Stomach (tissue), 9 donors: ENCODE measurements around the gene TSPAN12. TPM values are rescaled to one million over a fixed set of nuclear protein-coding genes. Genes with fewer than 3 reads are reported as not detected.

Experiments used
- DNase-seq, 2 donors: peaks; one replicate each; pipeline versions ENCODE4 v3.0.0 to v3.0.0-alpha.2; 2013 to 2019
- H3K27ac ChIP-seq, 5 donors: fragments of 200-600 bp in 4 of 5; sonication (generic) in 4 of 5; one replicate each; pipeline ENCODE4 v1.5.1; 2013 to 2019; ENCODE audit warnings: mild to moderate bottlenecking in 1 of 5, moderate library complexity in 1 of 5
- H3K27me3 ChIP-seq, 3 donors: fragments of 200-600 bp; sonication (generic); one replicate each; pipeline ENCODE4 v1.5.1; 2017 to 2019; ENCODE audit warnings: mixed run types in 1 of 3
- H3K36me3 ChIP-seq, 4 donors: fragments of 200-600 bp; sonication (generic); 1 replicate in 3 of 4; 2 replicates in 1 of 4; pipeline ENCODE4 v1.5.1; 2016 to 2019
- H3K4me1 ChIP-seq, 4 donors: fragments of 200-600 bp; sonication (generic); one replicate each; pipeline ENCODE4 v1.5.1; 2016 to 2019
- H3K4me3 ChIP-seq, 4 donors: fragments of 200-600 bp; sonication (generic) in 3 of 4; one replicate each; pipeline ENCODE4 v1.5.1; 2016 to 2019; ENCODE audit warnings: mild to moderate bottlenecking in 1 of 4
- H3K9me3 ChIP-seq, 4 donors: fragments of 200-600 bp; sonication (generic); one replicate each; pipeline ENCODE4 v1.5.1; 2016 to 2019
- CTCF ChIP-seq, 7 experiments: fragments of 450-650 bp in 4 of 7; fragments of 200-600 bp in 3 of 7; sonication (generic) in 3 of 7; IDR thresholded peaks; one replicate each; pipeline ENCODE4 v1.5.1; 2016 to 2019; ENCODE audit warnings: antibody characterized with exemption in 7 of 7, control low read depth in 2 of 7, mild to moderate bottlenecking in 1 of 7
- EP300 ChIP-seq: sonication (generic); formaldehyde crosslinking; IDR thresholded peaks from one replicate; pipeline ENCODE4 v1.6.1; 2017; ENCODE audit warnings: antibody characterized with exemption
- POLR2A ChIP-seq, 4 donors: fragments of 450-650 bp; IDR thresholded peaks; one replicate each; pipeline ENCODE4 v1.6.1; 2016; ENCODE audit warnings: antibody characterized with exemption in 4 of 4, control low read depth in 2 of 4, mild to moderate bottlenecking in 1 of 4, moderate library complexity in 1 of 4
- POLR2AphosphoS5 ChIP-seq, 3 donors: sonication (generic); formaldehyde crosslinking; IDR thresholded peaks; one replicate each; pipeline ENCODE4 v1.6.1; 2016; ENCODE audit warnings: antibody characterized with exemption in 3 of 3
- WGBS, 5 donors: extraction: QIAGEN DNeasy Blood & Tissue Kit in 3 of 5; methylation state at CpG; one replicate each; pipeline versions ENCODE4 v1.1.5 to v1.1.7; 2013 to 2018; 5-methylcytosine and 5-hydroxymethylcytosine counted together
- intact Hi-C: fragments of 100-400 bp; cut with DNase I; formaldehyde crosslinking; loops from one replicate; pipeline ENCODE4 v1.15.1; 2023; ENCODE audit warnings: low total_unique reads
- polyA plus RNA-seq, 3 donors: library from polyadenylated mRNA; stranded (reverse); fragments of 200-250 nt; gene quantifications; one replicate each; pipeline ENCODE4 v1.2.3, GENCODE V29; 2013
- total RNA-seq, 5 donors: library from RNA; depleted of rRNA; stranded (reverse); fragments of >200 nt; gene quantifications; one replicate each; pipeline versions ENCODE4 v1.1.0 to v1.2.3, GENCODE V29; 2014 to 2016
- donor health status: healthy with polysubstance abuse.
- donor health status: Bipolar disorder and iron deficiency.
- donor health status: healthy.

Gene TSPAN12
- total and polyA plus RNA-seq, 8 donors: 9.8 to 26.6 (median 18.0) TPM; not detected in 1

GRCh38 chr7:120836556-120837115 is 21.3 kb downstream of the TSPAN12 start:
- Histone ChIP-seq H3K4me1 (peaks cover 0 to 4% (median 0%) of the 10 kb centered on the region in 4 donors), H3K27ac (no peak overlapping the region), H3K27me3 (no peaks in the 10 kb centered on the region), H3K4me3 (no peak overlapping the region), H3K9me3 (no peaks in the 10 kb centered on the region), H3K36me3 (peaks cover 0 to 16% (median 9%) of the 10 kb centered on the region in 4 donors)
- intact Hi-C loops: no loop called here
- TF ChIP-seq POLR2AphosphoS5 (IDR thresholded peaks at IDR 0.05): no peak
- TF ChIP-seq EP300: no peak
- TF ChIP-seq CTCF (IDR thresholded peaks at IDR 0.05): no peak
- no peak for TF ChIP-seq POLR2A (IDR thresholded peaks at IDR 0.05)
- WGBS, 5 donors: 89 to 97% (median 95%) methylated on average over 1 of the region's 1 CpG
- no peak for DNase-seq

GRCh38 chr7:120834726-120835125 is 23.2 kb downstream of the TSPAN12 start:
- Histone ChIP-seq H3K27me3 (no peaks in the 10 kb centered on the region), H3K4me1 (peaks cover 0 to 4% (median 0%) of the 10 kb centered on the region in 4 donors), H3K27ac (no peak overlapping the region), H3K36me3 (peaks cover 0 to 16% (median 9%) of the 10 kb centered on the region in 4 donors), H3K4me3 (no peak overlapping the region), H3K9me3 (peaks cover 0 to 4% (median 0%) of the 10 kb centered on the region in 4 donors)
- intact Hi-C loops: no loop called here
- TF ChIP-seq CTCF (IDR thresholded peaks at IDR 0.05) (no peak), POLR2AphosphoS5 (IDR thresholded peaks at IDR 0.05) (no peak), POLR2A (IDR thresholded peaks at IDR 0.05) (no peak), EP300 (no peak)
- WGBS, 5 donors: 72 to 90% (median 83%) methylated on average over 2 of the region's 2 CpGs
- DNase-seq: no peak

DNA sequence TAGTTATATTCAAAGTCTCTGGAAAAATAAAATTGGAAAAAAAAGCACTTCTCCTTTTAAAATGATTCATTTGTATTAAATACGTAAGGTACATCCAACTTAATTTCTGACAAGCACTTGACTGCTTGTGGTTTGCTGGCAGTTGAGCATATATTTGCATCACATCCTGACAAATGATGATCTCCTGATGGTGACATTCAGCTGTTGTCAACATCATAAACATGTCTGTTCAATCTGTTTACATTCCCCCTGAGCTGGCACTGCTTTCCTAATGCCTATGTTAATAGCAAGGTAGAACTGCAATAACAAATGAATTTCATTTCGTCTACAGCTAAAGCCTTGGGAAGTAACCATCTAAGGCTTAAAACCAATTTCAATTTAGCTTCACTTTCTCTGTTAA is 24.4 kb downstream of the TSPAN12 start:
- Histone ChIP-seq H3K27ac (no peak overlapping the region), H3K4me3 (no peak overlapping the region), H3K36me3 (peaks cover 0 to 16% (median 9%) of the 10 kb centered on the region in 4 donors), H3K4me1 (peaks cover 0 to 8% (median 0%) of the 10 kb centered on the region in 4 donors), H3K9me3 (peaks cover 0 to 4% (median 0%) of the 10 kb centered on the region in 4 donors), H3K27me3 (no peaks in the 10 kb centered on the region)
- DNase-seq: peak in 1 of 2 donors; percentile 29
- WGBS, 5 donors: 62 to 79% (median 68%) methylated on average over 2 of the region's 2 CpGs
- TF ChIP-seq POLR2AphosphoS5 (IDR thresholded peaks at IDR 0.05) (no peak), POLR2A (IDR thresholded peaks at IDR 0.05) (no peak), EP300 (no peak), CTCF (IDR thresholded peaks at IDR 0.05) (no peak)
- intact Hi-C loops: no loop called here

GRCh38 chr7:120832803-120833202 is 25.1 kb downstream of the TSPAN12 start:
- intact Hi-C loops: no loop called here
- Histone ChIP-seq H3K27ac (no peak overlapping the region), H3K27me3 (no peaks in the 10 kb centered on the region), H3K36me3 (peaks cover 0 to 16% (median 9%) of the 10 kb centered on the region in 4 donors), H3K9me3 (peaks cover 0 to 4% (median 0%) of the 10 kb centered on the region in 4 donors), H3K4me1 (peaks cover 0 to 8% (median 2%) of the 10 kb centered on the region in 4 donors), H3K4me3 (no peak overlapping the region)
- DNase-seq: no peak
- 87 to 94% (median 89%) methylated on average over 2 of the region's 2 CpGs for WGBS, 5 donors
- TF ChIP-seq CTCF (IDR thresholded peaks at IDR 0.05) (no peak), POLR2AphosphoS5 (IDR thresholded peaks at IDR 0.05) (no peak), POLR2A (IDR thresholded peaks at IDR 0.05) (no peak), EP300 (no peak)
